IPS DF 6.9 (cell line): ENCODE results near the gene EMC6.

Experiments
- DNase-seq: peaks from one replicate; pipeline ENCODE4 v3.0.0-alpha.2; 2013; ENCODE audit warnings: low read depth, low spot score
- H3K27ac ChIP-seq: one replicate; pipeline ENCODE4 v1.5.1; 2013; ENCODE audit warnings: low read length, control low read depth
- H3K27me3 ChIP-seq: 2 replicates; pipeline ENCODE4 v1.6.1; 2013; ENCODE audit warnings: mild to moderate bottlenecking, low read length; ENCODE audit not compliant: control insufficient read depth, insufficient read depth
- H3K36me3 ChIP-seq: 2 replicates; pipeline ENCODE4 v1.6.1; 2013; ENCODE audit warnings: low read length; ENCODE audit not compliant: control insufficient read depth, insufficient read depth
- H3K4me1 ChIP-seq: 2 replicates; pipeline ENCODE4 v1.6.1; 2013; ENCODE audit warnings: low read length; ENCODE audit not compliant: control insufficient read depth, insufficient read depth
- H3K4me3 ChIP-seq: 2 replicates; pipeline ENCODE4 v1.5.1; 2013; ENCODE audit warnings: mild to moderate bottlenecking, low read length
- H3K9me3 ChIP-seq: 2 replicates; pipeline ENCODE4 v1.6.1; 2013; ENCODE audit warnings: low read length, inconsistent platforms; ENCODE audit not compliant: control insufficient read depth, insufficient read depth
- WGBS: extraction: QIAGEN DNeasy Blood & Tissue Kit; methylation state at CpG from one replicate; pipeline ENCODE4 v1.1.7; 2013; ENCODE audit warnings: mixed read lengths, missing lambda C conversion rate; ENCODE audit not compliant: insufficient read length, insufficient coverage; 5-methylcytosine and 5-hydroxymethylcytosine counted together

Gene EMC6

DNA sequence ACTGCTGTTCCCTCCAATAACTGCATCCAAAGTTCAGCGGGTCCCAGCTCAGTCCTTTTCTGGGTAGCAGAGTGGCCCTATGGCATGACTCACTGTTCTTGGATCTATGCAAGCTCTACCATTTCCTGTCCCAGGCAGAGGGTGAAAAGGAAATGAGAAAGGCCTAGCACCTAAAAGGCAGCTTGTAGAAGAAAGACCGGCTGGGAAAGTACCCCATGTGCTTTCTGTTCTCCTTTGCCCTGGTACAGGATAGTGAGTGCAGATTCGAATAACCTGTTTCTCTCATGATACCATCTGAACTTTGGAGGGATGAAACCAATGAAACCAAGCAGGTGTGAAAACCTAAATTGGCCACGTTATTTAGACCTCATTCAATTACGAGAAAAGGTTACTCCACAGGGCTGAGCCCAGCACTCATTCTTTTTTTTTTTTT, 42.4 kb downstream of the EMC6 start:
- no peak for DNase-seq
- WGBS, result no CpG with 5 or more reads among the region's 5 CpGs
- H3K4me1 ChIP-seq, result no peaks in the 10 kb centered on the region
- no peak overlapping the region for H3K4me3 ChIP-seq
- no peaks in the 10 kb centered on the region for H3K9me3 ChIP-seq
- H3K36me3 ChIP-seq, result no peaks in the 10 kb centered on the region
- no peaks in the 10 kb centered on the region for H3K27me3 ChIP-seq
- H3K27ac ChIP-seq, result no peak overlapping the region

DNA sequence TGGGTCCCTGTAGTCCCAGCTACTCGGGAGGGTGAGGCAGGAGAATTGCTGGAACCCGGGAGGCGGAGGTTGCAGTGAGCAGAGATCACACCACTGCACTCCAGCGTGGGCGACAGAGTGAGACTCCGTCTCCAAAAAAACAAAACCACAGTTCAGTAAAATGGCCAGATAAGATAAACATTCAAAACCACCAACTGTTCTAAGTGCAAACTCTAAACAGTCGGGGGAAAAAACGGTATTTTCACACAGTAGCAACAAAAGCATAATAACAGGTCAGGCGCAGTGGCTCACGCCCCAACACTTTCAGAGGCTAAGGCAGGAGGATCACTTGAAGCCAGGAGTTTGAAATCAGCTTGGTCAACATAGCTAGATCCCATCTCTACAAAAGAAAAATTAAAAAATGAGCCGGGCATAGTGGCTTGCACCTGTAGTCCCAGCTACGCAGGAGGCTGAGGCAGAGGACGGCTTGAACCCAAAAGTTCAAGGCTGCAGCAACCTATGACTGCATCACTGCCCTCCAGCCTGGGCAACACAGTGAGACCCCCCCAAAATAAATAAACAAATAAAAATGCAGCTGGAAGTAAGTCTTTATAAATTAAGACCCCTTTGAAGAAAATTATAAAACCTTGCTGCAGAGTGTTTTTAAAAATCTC, 44.3 kb downstream of the EMC6 start:
- Histone ChIP-seq H3K9me3 (no peaks in the 10 kb centered on the region), H3K4me1 (no peaks in the 10 kb centered on the region), H3K36me3 (no peaks in the 10 kb centered on the region; the same call in 1 of the 2 replicates)

DNA sequence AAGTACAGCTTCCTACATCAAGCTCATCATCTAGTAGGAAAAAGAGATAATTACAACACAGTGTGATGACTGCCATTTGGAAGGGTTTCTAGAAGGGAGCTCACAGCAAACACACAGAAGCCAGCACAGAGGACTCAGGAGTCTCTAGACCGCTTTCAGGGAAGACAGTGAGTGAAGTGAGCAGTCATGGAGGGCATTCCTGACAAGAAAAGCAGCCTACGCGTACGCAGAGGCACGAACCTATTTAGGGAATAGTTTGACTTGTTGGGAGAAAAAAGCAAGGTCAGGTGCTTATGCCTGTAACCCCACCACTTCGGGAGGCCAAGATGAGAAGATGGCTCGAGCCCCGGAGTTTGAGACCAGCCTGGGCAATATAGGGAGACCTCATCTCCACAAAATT, 46.7 kb downstream of the EMC6 start:
- no peak overlapping the region for H3K4me3 ChIP-seq
- H3K36me3 ChIP-seq, result no peaks in the 10 kb centered on the region; the same call in 1 of the 2 replicates
- H3K27ac ChIP-seq, result no peak overlapping the region
- DNase-seq, result no peak
- no peaks in the 10 kb centered on the region for H3K9me3 ChIP-seq
- H3K4me1 ChIP-seq, result no peaks in the 10 kb centered on the region
- WGBS, result no CpG with 5 or more reads among the region's 8 CpGs
- no peaks in the 10 kb centered on the region for H3K27me3 ChIP-seq

More for the DNA sequence above, 44.3 kb downstream of the EMC6 start:
- Histone ChIP-seq H3K4me3 (no peak overlapping the region), H3K27ac (no peak overlapping the region), H3K27me3 (no peaks in the 10 kb centered on the region)
- no CpG with 5 or more reads among the region's 13 CpGs for WGBS
- DNase-seq, result no peak

DNA sequence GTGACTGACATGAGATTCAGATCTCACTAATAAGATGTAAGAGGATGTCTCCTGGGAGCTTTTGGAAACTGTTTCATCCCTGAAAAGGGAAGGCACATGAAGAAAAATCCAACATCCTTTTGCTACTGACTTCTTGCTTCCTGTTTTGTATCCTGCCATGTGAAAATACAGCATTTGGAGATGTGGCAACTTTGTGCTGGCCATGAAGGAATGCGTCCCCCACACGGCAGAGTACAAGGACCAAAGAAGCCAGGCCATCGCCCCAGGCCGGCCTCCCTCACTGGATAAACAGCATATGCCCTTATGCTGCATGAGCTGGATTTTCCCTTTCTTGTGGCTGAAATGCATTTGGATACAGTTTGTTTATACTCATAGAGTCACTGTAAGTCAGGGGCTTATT, 49.6 kb downstream of the EMC6 start:
- DNase-seq, result no peak
- no CpG with 5 or more reads among the region's 4 CpGs for WGBS
- H3K27ac ChIP-seq, result no peak overlapping the region

DNA sequence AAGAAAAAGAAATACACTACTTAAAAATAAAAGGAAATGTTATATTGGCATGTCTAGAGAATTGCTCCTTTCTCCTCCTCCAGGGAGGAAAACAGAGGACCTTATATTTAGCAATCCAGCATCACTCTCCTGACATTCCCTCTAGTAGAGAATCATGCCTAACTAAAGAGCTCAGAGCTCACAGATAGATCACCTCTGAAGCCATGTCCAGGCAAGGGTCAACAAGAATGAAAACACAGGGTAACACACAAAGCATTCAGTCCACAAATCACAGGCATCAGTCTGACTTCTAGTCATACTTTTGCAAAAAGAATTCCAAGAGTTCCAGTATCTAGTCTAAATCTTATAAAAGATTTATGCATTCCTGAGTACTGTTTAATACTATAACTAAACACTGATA, 50.7 kb downstream of the EMC6 start:
- Histone ChIP-seq H3K4me3 (no peak overlapping the region), H3K36me3 (no peaks in the 10 kb centered on the region; the same call in 1 of the 2 replicates), H3K9me3 (no peaks in the 10 kb centered on the region), H3K27ac (no peak overlapping the region), H3K4me1 (no peaks in the 10 kb centered on the region), H3K27me3 (no peaks in the 10 kb centered on the region)
- DNase-seq, result no peak

More for the DNA sequence above, 49.6 kb downstream of the EMC6 start:
- H3K4me3 ChIP-seq, result no peak overlapping the region
- no peaks in the 10 kb centered on the region; the same call in 1 of the 2 replicates for H3K36me3 ChIP-seq
- no peaks in the 10 kb centered on the region for H3K9me3 ChIP-seq
- no peaks in the 10 kb centered on the region for H3K4me1 ChIP-seq
- no peaks in the 10 kb centered on the region for H3K27me3 ChIP-seq
